ENCODE data around the gene MAPRE3.

MAPRE3 gene

GRCh38 chr2:26986576-26986975, 16.1 kb downstream of the MAPRE3 start:
- DNase-seq: no peak

DNA sequence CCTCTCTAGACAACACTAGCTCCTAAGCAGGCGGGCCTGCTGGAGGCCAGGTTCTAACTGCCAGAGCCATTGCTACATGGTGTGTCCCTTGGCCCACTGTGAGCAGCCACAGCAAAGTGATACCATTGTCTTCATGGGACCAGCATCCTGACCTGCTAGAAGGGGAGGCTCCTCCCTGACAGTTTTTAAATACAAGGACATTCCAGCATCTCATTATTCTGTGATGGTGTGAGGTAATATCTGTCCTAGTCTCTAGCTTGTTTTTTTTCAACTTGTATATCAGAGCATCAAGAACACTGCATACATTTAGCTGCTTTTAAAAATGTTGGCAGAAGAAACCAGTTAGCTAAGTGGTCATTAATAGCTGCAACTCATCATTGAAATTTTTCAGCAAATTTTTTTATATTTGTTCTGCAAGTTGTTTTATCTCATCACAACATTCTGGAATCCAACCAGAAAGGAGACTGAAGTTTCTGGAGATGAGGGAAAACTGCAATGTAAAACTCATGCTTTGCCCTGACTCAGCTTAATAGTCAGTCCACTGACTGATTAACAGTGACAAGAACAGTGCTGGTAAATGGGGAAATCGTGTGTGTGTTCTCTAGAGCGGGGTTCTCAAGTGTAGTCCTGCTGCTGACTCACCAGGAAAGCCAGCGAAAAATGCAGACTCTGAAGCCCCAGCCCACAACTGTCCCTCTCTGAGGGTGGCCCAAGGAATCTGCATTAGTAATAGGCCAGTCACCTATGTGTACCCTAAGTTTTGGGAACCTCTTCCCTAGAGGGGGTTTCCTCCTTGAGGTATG, 17.8 kb downstream of the MAPRE3 start:
- no peak for DNase-seq

DNA sequence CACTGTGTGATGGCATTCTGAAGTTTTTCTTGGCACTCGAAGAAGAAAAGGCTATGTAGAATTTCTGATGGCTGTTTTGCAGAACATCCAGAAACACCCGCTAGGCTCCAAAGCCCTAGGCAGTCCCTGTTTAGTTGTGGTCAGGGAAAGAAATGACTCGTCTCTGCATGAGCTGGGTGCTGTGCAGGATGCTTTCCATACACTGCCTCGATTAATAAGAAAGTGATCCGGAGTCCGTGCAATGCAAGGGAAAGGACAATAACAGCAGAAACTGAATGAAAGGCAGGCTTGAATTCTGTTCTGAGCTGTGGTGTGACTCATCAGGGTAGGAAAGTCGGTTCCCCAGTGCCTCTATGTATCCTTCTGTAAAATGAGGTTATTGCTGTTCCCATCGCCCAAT, 18.7 kb downstream of the MAPRE3 start:
- no peak for DNase-seq

DNA sequence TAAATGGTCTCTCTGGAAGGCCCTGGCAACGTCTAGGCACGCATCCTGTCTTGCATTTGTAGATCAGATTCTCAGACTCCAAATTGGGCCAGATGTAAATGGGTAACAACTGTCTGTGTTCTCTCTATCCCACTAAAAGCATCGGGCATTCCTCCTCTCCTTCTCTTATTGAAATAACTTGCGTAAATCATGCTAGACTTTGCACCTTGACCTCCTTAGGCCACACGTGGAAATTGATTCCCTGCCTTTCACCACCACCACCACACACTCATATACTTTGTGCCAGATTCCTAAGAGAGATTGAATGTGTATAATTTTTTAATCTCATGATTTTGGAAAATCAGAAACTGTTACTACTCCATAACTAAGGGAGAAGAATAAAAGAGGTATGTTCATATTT, 21.3 kb downstream of the MAPRE3 start:
- no peak for DNase-seq

DNA sequence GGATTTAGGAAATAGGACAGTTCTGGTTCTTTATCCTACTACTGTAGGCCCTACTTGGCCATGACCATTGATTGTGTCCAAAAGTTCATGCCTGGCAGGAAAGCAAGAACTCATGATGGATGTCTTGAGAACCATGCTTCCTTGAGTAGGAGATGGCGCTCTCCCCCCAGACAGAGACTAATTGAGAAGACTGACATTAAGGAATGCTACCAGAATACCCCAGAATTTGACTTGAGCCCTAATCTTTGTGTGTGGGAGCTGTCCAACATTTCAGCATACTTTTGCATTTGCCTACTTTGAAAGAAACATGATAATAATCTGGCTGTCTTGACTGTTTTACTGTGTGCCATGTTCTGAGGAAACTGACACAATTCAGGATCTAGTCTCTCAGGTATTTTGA, 23.3 kb downstream of the MAPRE3 start:
- DNase-seq: no peak

DNA sequence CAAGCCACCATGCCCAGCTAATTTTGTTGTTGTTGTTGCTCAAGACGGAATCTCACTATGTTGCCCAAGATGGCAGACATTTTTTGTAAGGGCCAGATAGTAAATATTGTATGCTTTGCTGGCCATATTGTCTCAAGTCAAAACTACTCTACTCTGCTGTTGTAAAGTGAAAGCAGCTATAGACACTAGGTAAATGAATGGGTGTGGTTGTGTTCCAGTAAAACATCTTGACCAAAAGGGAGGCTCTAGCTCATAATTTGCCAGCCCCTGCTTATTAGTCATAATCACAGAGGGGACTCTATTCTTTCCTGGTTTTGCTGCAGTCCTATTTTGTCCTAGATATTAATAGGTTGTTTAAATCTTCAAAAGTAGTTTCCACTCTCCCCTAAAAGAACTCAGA, 24.5 kb downstream of the MAPRE3 start:
- no peak for DNase-seq

- DNase-seq: no peak
Observed at GRCh38 chr2:26997394-26997793, 27.0 kb downstream of the MAPRE3 start.

DNA sequence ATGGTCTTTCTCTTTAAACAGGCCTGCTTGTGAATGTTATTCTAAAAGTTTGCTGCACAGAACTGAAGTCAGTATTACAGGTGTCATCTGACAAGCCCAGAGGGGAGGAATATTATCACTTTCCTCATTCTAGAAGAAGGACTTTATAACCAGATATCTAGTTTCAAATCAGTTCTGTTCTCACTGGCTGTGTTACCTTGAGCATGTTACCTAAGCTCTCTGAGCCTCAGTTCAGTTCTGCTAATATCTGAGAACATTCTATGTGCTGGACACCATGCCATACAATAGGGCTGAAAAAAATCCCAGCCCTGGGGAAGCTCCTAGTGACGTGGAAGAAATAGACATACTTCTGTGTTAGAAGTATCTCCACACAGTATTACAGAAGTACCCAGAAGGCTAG, 27.9 kb downstream of the MAPRE3 start:
- no peak for DNase-seq

DNA sequence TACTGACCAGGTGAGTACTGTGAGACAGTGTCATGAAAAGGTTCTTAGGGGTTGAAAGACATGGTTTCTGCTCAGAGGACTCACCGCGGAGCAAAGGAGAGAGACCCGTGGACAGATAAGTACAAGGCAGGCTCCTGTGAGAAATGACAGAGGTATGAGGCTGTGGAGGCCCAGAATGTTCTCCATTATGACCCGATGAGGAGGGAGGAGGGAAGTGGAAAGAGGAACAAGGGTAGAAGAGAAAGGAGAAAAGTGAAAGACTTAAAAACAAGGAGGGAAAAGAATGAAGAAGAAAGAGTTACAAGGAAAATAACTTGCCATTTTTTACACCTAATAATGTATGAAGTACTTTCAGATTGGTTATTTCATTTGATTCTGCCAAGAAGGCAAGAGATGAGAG, 29.8 kb downstream of the MAPRE3 start:
- DNase-seq: no peak

- DNase-seq: no peak
Observed at GRCh38 chr2:27000995-27001394, 30.6 kb downstream of the MAPRE3 start.

DNA sequence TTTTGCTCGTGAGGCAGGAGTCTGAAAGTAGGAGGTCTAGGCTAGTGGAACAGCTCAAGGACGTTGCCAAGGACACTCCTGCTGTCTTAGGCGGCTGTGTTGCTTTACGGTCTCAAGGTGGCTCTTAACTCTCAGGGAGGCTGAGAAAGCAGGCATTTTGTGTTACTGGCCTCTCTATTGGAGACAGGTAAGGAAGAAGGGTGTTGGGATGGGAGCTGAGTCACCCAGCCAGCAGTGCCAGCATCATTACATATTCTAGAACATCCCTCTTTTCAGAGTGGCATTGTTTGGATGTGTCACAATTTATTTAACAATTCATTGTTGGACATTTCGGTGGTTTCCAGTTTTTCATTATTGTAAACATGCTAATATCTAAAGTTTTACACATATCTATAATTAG, 31.5 kb downstream of the MAPRE3 start:
- no peak for DNase-seq

DNA sequence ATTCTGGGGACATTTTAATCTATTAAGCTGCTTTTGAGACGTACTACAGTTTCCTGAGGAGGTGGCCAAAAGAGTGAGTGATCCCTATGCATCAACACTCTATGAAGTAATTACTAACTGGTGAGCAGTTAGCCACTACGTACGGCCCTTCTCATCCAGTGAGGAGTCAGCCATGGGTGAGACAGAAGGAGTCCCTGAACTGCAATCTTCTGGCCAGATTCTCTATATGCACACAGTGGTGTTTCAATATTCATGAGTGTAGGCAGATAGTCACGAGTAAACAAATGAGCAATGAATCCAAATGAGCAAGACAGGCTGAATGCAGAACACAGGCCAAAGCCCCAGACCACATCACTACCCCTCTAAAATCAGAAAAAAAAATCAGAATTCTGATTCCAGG, 32.6 kb downstream of the MAPRE3 start:
- no peak for DNase-seq

DNA sequence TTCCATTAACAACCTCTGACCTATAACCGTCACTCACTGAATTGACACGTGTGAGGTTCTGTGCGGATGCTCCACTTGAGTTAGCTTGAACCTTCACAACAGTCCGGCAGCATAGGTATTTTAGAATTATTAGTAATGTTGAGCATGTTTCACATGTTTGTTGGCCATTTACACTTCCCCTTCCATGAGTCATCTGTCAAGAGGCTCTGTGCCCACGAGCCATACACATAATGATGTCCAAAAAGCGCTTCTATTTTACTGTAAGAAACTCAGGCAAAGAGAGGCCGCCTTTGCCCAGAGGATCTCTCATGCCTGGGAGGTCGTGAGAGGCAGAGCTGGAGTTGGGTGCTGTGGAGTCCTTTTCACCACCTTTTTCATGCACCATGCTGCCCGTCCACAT, 33.4 kb downstream of the MAPRE3 start:
- no peak for DNase-seq

GRCh38 chr2:27006602-27007415, 36.4 kb downstream of the MAPRE3 start:
- no peak for DNase-seq

DNA sequence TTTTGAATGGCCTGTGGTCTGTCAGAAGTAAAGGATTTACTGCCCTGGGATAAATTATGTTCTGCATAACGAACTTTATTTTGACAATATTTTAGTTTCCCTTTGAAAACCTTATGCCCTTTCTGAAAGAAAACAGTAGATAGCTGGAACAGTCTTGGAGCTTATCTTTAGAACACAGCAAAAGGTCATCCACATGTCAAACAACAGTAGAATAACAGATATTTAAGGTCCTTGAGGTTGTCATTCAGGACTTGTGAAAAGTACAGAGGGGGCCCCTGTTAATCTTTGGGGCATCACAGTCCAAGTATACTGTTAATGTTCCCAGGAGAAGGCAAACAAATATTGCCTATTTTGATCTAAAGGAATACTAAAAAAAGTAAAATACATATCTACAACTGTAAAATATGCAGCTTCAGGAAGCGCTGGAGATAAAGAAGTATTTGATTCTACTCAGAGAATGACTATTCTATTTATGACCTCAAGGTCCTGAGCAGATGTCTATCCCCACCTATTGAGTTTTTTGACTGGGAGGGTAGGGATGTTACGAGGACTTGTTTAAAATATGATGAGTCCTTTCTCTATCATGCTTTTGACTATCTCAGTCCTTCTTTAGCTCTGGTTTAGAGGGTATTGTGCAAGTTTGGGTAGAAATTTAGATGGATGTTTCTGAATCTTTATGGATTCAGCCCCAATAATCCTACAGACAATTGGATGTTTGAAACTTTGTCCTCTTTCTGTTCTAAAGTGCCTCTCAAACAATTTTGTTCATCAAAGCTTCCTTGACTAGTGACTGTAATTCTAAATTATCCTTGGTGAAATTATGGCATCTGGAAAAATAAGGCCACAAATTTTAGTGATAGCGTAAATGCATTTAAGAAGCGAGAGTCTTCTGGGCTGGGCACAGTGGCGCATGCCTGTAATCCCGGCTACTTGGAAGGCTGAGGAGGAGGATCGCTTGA, 37.3 kb downstream of the MAPRE3 start:
- no peak for DNase-seq

- DNase-seq: no peak
Observed at GRCh38 chr2:27008678-27009077, 38.2 kb downstream of the MAPRE3 start.

DNA sequence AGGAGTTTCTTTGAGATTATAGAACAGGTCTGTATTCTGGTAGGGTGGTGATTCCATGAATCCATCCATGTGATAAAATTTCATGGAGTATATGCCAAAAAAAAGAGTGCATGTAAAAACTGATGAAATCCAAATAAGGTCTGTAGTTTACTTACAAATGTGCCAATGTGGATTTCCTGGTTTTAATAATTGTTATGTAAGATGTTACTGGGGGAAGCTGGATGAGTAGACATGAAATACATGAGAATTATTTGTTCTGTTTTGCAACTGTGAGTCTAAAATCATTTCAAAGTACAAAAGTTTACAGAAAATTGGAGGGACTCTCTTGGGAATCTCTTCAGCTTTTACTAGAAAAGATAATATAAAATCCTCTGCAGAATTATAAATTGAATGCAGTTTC, 38.6 kb downstream of the MAPRE3 start:
- no peak for DNase-seq

DNA sequence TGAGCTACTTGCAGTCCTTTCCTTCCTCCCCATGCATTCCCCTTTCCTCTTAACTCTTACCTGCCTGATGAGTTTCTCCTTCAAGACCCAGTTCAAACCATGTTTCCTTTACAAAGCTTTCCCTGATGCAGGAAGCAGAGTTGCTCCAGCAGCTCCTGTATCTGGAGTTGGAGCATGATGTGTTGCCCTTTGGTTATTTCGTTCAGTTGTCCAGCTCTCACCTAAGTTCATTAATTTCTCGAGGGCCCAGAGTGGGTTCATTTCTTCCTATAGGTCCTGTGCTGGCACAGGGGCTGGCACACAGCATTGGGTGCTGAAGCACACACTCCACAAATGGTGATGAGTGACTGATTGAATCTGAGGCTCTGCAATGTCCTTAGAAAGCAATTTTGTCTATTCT, 39.3 kb downstream of the MAPRE3 start:
- no peak for DNase-seq

DNA sequence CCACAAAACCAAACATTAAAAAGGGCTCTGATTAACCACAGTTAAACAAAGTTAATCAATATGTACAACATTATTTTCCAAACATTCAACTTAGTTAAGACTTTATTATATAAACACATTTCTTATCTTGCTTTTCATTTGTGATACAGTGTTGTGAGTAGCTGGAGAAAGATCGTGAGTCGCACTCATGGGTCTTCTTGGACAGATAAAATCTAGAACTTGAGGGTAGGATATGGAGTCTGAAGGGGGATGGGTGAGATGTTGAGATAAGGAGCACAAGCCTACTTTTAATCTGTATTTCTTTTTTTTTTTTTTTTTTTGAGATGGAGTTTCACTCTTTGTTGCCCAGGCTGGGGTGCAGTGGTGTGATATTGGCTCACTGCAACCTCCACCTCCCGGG, 39.7 kb downstream of the MAPRE3 start:
- DNase-seq: no peak

GRCh38 chr2:27013738-27014137, 43.3 kb downstream of the MAPRE3 start:
- DNase-seq: no peak

- DNase-seq: no peak
Observed at GRCh38 chr2:27014771-27015433, 44.5 kb downstream of the MAPRE3 start.

- peak in 1 of 2 experiments; percentile 27 for DNase-seq
Observed at GRCh38 chr2:27016801-27017325, 46.4 kb downstream of the MAPRE3 start.

Data from NCI-H1930 (cell line).